ENCODE data around the gene SCEL.

The SCEL gene

GRCh38 chr13:77521194-77521593, 14.3 kb upstream of the SCEL start:
- DNase-seq (ENCODE audit: low read depth, low spot score) = no peak

GRCh38 chr13:77521595-77522367, 13.7 kb upstream of the SCEL start:
- DNase-seq (ENCODE audit: low read depth, low spot score) = peak; percentile 50

- DNase-seq (ENCODE audit: low read depth, low spot score) = no peak
These were observed 13.1 kb upstream of the SCEL start for GRCh38 chr13:77522444-77522843.

DNA sequence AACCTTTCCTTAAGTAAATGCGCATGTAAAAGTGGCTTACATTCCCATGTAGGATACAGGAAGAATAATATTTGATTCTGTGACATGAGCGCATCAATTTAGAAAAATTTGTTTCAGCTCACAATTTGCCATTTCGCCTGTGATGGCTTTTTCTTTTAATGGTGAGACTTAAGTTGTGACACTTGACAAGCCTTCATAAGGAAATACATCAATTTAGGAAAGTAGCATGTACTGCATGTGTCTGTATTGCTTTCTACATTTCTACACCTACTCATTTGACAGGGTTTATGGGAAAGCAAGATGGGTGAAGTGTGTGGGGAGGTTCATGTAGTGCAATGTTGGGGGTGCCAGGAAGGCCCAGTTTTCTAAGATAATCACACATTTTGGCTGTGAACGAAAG, 12.1 kb upstream of the SCEL start:
- no peak for DNase-seq (ENCODE audit: low read depth, low spot score)

DNA sequence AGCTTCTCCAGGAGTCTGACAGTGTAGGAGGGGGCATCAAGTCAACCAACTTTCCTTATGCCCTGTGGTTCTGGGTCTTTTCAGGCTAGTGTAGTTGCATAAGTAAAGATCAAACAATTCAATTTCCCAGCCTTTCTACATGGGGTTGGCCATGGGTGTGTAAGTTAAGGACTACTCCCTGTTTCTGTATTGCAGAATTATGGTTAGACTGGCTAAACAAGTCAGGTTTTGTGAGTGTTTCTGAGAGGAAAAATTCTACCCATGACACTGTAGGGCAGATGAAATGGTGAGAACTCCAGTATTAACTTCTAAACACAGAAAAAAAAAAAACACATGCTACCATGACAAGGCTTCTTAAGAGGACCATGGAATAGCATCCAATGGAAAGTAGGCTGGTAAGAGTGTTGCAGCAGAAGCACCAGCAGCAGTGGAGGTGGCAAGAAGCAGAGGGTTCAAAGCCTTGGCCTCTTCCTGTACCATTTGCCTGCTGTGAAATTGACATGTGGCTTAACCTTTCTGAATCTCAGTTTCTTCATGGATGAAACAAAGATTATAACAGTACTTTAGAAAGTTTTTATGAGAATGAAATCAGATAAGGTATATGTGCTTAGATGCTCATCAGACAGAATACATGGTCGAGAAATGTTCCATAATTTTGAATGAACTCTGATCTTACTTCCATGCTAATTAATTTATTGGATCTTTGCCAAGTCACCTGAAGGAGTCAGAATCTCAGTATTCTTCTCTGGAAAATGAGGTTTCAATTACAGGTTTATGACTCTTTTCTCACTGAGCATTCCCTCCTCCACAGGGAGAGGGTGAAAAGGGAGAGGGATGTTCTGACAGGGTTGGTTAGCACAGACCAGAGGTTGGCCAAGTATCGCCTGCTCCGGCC, 11.4 kb upstream of the SCEL start:
- no peak for DNase-seq (ENCODE audit: low read depth, low spot score)

GRCh38 chr13:77528414-77528813, 7.1 kb upstream of the SCEL start:
- DNase-seq (ENCODE audit: low read depth, low spot score) = no peak

DNA sequence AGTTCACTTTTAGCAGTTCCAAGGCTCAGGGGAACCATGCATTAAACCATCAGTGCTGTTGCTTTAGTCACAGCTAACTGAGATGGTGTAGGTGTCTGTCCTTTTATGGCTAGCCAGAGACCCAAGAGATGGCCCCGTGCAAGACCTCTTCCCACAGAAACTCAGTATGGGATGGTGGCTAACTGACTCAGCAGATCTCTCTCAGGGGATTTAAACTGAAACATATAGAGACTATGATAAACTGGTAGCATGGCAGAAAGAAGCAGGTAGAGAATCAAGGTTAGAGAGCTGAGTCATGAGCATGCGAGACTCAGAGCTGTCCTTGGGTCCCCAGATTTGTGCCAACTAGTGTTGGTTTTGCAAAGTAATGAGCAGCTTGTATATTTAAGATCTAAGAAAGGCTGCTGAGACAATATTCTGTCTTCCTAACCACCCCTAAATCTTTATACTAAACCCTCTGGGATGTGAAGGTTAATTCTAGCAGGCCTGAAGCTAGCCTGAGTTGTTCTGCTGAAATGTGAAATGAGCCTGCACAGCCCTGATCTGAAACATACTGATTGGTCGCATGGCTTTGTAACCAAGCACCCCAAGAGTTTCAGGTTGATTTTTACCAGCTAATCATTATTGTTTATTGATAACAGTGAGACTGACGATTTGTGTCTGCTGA, 6.5 kb upstream of the SCEL start:
- no peak for DNase-seq (ENCODE audit: low read depth, low spot score)

GRCh38 chr13:77529501-77529840, 6.0 kb upstream of the SCEL start:
- DNase-seq (ENCODE audit: low read depth, low spot score) = no peak

DNA sequence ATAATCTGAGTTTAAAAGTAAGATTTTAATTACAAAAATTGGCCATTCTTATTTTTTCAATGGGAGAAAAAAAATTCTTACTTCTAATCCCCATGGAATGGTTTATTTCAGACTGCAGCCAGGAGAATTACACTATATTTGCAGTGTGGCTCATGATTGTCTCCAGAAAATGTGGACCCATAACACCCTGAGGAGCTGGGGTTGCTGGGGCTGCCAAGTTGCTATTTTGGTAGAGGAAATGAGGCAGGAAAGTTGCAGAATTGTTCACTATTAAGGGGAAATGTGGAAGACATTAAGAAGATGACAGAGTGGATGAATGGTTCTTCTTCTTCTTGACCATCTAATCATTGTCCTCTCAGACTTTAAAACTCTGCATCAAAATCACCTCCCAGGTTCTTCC, 4.6 kb upstream of the SCEL start:
- DNase-seq (ENCODE audit: low read depth, low spot score) = no peak

DNA sequence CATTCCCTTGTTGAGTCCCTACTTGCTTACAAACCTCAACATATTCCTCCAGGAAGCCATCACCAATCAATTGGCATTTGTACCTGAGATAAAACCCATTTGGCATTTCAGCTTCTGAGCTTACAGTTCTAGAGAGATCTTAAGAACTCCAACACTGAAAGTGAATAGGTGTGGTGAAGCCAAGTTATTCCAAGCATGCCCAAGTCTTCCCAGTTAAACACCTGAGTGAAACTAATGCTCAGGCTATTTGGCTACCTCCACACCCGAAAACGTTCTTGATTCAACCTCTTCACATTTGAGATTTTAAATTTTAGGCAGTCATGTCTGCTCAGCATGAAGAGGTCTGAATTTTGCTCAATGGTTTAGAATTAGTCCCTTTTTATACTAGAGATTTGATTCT, 2.5 kb upstream of the SCEL start:
- DNase-seq (ENCODE audit: low read depth, low spot score) = no peak

DNA sequence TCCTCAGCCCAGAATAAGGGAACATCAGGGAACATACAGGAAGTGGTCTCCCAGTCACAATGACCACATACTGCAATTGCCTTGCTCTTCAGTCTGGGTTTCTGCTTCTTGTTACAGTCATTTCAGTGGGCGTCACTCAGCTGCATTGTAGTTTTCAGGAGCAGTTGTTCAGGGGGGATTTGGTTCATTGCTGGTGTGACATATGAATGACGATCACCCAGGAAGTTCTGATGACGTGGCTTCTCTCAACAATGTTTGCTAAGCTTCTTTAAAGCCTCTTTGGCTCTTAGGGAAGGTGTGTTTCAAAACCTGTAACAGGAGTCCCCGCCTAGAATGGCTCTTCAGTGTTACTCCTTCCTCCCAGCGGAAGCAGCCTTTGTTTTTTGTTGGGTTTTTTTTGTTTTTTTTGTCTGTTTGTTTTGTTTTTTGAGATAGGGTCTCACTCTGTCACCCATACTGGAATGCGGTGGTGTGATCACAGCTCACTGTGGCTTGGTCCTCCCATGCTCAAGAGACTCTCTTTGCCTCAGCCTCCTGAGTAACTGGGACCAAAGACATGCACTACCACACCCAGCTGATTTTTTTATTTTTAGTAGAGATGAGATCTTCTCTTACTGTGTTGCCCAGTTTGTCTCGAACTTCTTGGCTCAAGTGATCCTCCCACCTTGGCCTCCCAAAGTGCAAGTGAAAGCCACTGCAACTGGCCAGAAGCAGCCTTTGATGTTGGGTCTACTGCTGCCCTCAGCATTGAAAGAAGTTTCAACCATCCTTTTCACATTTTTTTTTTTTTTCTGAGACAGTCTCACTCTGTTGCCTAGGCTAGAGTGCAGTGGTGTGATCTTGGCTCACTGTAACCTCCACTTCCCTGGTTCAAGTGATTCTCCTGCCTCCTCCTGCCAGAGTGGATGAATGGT, 1.4 kb upstream of the SCEL start:
- DNase-seq (ENCODE audit: low read depth, low spot score) = no peak

DNA sequence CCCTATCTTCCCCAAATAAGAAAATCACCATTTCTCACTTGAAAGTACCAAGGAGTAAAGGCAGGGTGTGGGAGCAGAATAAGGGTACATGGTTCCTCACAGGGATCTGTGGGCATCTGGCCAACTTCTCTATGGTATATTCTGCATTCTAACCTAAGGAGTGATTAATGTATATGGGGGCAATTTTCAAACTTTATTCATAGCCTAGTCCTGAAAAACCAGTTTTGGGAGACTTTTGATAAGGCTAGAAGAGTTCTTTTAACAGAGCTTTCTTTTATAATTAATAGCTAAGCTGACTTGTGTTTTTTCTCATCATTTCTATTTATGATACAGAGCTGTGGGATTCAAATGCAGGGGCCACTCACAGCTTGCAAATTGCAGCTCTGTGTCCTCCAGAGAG, 852 bp downstream of the SCEL start:
- no peak for DNase-seq (ENCODE audit: low read depth, low spot score)

- no peak for DNase-seq (ENCODE audit: low read depth, low spot score)
These were observed 1.9 kb downstream of the SCEL start for GRCh38 chr13:77537289-77537919.

DNA sequence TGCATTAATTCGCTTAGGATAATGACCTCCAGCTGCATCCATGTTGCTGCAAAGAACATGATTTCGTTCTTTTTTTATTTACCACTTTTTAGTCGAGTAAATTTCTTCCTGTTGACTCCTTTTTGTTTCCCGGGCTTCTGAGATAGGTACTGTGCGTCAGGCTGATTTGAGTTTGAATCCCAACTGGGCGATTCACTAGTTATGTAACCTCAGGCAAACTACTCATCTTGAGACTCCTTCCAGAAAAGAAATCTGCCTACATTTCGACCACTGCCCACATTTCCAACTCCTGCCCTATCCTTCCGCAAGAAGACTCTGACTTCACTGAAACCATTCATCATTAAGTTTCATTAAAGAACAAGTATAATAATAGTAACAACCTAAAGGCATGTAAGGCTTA, 8.2 kb downstream of the SCEL start:
- no peak for DNase-seq (ENCODE audit: low read depth, low spot score)

- no peak for DNase-seq (ENCODE audit: low read depth, low spot score)
These were observed 8.8 kb downstream of the SCEL start for GRCh38 chr13:77544355-77544754.

DNA sequence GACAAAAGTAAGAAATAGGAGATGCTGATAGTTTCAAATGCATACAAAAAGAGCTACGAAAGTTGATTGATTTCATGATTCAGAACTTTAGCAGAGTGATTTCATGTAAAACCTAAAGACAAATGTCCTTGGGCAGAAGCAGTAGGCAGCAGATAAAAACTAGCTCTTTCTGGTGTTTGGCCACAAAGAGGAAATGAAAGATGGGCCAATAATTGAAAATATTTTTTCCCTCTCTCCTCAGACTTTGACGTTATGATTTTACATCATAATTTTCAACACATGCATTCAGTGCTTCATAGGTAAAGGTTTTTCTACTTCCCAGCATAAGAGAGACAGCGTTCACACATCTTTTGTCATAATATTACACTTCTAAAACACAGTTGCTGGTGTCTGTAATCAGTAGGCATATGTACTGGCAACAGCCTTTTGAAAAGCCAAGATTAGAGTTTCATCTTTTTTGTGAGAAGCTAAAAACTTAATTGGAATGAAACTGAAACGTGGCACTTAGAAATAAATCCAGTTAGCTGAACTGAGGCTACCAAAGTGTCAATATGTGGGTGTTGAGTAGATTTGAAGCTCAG, 9.3 kb downstream of the SCEL start:
- DNase-seq (ENCODE audit: low read depth, low spot score) = no peak

- no peak for DNase-seq (ENCODE audit: low read depth, low spot score)
These were observed 10.3 kb downstream of the SCEL start for GRCh38 chr13:77545626-77546412.

DNA sequence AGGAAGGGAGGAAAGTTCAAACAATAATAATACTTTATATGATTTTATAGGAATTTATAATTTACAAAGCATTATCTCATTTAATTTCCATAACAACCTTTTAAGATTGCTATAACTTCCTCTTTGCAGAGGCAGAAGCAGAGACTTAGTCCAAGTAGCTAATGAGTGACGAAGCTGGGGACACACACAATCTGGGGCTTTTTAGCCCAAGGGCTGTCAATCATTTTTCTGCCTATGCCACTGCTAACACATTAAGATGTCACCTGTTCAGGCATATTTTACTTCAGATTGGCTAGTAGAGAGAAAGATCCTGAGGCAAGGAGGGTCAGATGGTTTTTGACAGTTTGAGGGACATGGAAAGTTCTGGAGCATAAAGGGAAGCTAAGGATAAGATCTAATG, 12.6 kb downstream of the SCEL start:
- no peak for DNase-seq (ENCODE audit: low read depth, low spot score)

DNA sequence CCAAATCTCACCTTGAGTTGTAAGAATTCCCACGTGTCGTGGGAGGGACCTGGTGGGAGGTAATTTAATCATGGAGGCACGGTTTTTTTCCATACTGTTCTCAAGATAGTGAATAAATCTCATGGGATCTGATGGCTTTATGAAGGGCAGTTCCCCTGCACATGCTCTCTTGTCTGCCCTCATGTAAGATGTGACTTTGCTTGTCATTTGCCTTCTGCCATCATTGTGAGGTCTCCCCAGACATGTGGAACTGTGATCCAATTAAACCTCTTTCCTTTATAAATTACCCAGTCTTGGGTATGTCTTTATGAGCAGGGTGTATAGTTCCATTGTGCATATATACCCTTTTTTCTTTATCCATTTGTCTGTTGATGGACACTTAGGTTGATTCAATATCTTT, 13.1 kb downstream of the SCEL start:
- no peak for DNase-seq (ENCODE audit: low read depth, low spot score)

DNA sequence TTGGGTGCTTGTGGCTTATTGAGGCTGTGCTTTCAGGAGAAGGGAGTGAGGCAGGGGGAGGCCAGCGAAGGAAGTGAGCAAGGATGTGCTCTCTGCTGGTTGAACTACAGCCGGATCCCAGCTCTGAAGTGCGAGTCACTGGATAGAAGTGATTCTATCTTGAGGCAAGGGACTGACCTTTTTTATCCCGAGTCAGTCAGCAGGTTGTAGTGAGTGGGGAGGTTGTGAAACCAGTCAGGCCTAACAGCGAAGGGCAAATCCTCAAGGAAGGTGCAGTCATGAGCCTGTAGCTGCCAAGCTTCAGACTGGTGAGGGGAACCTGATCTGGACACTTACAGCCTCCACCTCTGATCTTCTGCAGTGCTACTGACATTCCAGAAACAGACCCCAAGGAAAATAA, 18.6 kb downstream of the SCEL start:
- no peak for DNase-seq (ENCODE audit: low read depth, low spot score)

All from iPS DF 19.7 (cell line).